GM23248 (cell line): ENCODE measurements around the gene FLCN.

Experiments used
- EZH2 ChIP-seq: fragments of 200-600 bp; sonication (generic); IDR thresholded peaks from 2 replicates; pipeline ENCODE4 v1.6.1; 2018; ENCODE audit warnings: antibody characterized with exemption, mild to moderate bottlenecking; ENCODE audit not compliant: insufficient read depth, poor library complexity, severe bottlenecking
- EZH2phosphoT487 ChIP-seq: fragments of 200-600 bp; sonication (generic); IDR thresholded peaks from 2 replicates; pipeline ENCODE4 v1.6.1; 2018; ENCODE audit warnings: antibody characterized with exemption, moderate library complexity, mild to moderate bottlenecking, low read depth; ENCODE audit not compliant: insufficient read depth

GRCh38 chr17:17180741-17181525 lies 56.0 kb downstream of the FLCN start:
- TF ChIP-seq EZH2 (no peak), EZH2phosphoT487 (no peak)
